Measurements from ENCODE around the gene PICALM.
A peak's percentile ranks its signal among the peaks of the same experiment; 100 is the strongest.
"Not testable (repeated sequence)": the region's sequence is repeated elsewhere in the genome, so short reads cannot be mapped to it uniquely, and the experiment has no call there.

Gene PICALM

DNA sequence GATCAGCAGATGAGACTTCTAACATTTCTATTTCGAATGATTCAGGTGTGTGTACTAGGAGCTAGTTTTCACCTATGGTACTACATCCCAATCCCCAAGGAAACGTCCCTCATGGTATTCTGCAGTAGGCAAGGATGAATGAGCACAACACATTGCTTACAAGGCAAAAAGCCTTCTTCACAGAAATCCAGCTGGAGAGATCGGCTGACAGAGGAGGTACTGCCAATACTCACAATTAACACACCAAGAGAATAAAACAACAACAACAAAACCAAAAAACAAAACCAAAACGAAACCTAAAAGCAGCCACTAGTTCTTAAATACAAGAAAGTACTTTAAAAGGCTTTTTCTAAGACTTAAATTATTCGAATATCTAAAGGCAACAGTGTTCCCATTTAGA, 101.4 kb downstream of the PICALM start:
- ATAC-seq, result no peak

DNA sequence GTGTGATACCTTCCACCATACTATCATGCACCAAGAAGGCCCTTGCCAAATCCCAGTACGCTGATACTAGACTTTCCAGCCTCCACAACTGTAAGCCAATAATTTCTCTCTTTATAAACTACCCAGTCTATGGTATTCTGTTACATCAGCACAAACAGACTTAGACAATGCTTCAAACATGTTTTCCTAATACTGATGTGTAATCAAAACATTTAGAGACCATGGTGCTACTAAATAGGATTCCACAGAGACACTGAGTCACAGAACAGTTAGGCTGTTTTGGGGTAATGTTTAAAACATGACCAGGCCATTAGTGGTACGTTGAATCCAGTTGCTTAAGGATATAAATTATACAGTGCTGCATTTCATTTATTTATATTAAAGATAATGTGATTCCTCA, 103.7 kb downstream of the PICALM start:
- ATAC-seq, result no peak

DNA sequence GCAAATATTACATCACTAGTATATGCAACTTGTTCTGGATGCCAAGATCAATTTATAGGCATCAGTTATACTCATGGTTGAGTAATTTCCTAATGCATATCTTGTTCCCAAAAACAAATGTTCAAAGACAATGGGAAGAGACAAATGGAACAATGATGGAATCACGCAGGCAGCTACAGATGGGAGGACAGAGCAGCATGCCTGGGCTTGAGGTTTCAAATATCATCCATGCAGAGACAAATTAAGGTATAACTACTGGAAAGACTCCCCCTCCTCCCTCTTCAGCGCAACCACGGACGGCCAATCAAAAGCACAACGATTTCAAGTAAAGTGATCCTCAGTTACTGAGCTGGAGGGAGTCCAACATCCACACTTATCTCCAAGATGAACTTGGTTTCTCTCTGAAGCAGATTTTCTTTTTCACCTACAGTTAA, 106.9 kb downstream of the PICALM start:
- ATAC-seq, result no peak

DNA sequence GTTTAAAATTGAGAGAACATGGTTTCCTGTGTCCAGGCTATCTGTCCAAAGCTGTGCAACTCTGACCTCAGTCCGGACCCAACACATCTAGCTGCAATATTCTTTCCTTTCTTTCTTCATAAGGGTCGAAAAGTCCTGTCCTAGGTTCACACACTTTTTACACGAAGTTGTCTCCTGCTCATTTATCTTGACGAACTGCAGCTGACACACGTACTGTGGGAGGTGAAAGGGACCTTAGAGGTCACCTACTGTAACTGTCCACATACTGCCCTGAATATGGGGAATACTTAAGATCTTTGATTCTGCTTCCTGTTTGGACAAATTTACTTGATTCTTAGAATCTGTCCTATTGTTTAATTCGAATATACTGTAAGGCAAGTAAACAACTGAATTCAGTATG, 107.8 kb downstream of the PICALM start:
- no peak for ATAC-seq

DNA sequence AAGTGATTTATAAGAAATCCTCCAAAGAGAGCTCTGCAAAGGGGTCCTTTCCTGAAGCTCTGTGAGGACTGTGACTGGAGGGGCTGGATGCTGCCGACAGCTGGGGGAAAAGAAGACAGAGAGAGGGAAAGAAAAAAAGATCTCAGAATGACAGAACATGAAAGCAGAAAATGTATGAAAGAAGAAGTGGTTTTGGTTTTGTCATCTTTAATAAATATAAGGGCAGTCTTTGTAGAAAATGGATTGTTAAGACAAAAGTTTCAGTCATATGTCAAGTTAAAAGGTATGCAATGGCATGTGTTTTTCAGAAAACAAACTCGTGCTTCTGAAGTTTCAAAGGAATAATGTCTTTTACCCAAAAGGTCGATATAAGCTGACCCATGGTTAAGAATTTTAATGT, 108.2 kb downstream of the PICALM start:
- ATAC-seq, result no peak

DNA sequence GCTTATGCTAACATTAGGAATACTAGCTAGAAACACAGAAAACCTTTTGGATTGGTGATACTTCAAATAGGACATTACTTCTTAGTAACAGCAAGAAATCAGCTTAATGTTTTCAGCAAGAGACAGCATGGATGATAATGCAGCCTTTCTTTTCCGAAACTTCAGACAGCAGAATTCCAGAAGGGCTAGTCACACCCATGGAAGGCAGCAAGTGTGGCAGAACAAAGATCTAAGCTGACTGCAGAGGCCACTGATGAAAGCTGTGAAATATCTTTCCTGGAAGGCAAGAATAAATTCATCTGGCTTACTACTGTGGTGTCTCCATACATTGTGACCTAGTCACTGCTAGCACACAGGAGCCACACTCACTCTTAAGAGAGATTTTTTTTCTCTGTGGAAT, 113.4 kb downstream of the PICALM start:
- no peak for ATAC-seq

DNA sequence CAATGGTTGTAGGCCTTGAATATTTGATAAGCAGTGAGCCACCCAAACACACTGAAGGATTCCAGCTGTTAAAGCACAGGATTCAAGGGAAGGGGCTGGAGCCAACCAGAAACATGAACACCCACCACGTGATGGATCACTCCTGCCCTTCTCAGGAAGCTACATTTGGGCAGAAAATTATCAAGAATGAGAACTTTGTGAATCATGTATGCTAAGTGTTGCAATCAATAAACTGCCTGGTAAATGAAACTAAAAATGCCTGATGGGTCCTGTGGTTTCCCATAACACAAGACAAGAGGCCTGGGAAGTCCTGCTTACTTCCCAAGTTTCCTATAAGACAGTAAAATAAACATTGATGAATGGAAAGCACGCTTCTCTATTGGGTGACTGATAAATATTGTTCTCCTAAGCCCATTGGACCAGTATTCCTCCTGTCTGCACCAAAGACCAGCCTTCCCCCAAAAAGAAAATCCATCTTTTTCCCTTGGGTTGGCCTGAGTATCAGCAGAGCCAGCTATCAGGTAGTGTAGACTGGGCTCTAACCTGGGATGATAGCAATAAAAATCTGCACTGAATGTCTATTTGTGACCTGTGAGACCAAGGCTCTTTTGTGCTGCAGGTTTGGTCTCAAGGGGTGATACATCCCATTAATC, 115.3 kb downstream of the PICALM start:
- no peak for ATAC-seq

DNA sequence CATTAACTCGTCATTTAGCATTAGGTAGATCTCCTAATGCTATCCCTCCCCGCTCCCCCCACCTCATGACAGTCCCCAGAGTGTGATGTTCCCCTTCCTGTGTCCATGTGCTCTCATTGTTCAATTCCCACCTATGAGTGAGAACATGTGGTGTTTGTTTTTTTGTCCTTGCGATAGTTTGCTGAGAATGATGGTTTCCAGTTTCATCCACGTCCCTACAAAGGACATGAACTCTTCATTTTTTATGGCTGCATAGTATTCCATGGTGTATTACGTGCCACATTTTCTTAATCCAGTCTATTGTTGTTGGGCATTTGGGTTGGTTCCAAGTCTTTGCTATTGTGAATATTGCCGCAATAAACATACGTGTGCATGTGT, 116.8 kb downstream of the PICALM start:
- ATAC-seq, result not testable (repeated sequence)

DNA sequence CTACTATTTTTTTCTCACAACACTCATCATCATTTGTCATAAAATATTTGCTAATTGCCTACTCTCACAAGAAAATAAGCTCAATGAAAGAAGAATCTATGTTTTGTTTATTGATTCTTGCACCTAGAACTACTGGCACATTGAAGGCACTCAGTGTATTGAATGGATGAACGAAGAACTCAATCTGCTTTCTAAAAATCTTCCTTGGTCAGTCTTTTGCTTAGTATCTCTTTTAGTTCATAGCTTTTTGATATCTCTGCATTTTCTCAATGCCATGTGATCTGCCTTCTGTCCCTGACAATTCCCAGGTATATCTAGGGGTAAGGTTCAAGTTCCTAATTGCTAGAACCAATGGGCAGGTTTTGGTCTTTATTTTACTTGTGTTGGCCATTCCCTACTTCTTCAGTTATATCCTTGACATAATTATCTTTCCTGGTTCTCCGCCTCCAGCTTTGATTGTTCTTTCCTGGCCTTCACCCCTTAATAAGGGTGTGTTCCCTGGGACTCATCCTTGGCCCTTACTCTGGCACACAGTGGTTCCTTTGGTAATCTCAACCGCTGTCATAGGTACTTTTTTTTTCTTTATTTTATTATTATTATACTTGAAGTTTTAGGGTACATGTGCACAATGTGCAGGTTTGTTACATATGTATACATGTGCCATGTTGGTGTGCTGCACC, 117.3 kb downstream of the PICALM start:
- no peak for ATAC-seq

DNA sequence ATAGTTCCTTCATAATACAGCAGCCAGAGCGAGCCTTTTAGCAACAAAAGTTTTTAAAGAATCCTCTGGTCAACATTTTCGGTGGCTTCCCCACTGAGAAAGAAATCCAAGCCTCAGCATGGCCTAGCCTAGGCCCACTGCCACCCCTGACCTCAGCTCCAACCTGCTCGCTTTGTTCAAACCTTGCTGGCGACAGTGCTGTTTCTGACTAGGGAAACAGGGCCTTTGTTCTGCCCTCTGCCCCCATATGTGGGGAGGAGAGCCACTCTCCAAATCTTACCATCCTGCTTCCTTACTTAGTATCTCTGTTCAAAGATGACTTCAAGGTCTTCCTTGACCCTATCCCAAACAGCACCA, 117.9 kb downstream of the PICALM start:
- no peak for ATAC-seq

DNA sequence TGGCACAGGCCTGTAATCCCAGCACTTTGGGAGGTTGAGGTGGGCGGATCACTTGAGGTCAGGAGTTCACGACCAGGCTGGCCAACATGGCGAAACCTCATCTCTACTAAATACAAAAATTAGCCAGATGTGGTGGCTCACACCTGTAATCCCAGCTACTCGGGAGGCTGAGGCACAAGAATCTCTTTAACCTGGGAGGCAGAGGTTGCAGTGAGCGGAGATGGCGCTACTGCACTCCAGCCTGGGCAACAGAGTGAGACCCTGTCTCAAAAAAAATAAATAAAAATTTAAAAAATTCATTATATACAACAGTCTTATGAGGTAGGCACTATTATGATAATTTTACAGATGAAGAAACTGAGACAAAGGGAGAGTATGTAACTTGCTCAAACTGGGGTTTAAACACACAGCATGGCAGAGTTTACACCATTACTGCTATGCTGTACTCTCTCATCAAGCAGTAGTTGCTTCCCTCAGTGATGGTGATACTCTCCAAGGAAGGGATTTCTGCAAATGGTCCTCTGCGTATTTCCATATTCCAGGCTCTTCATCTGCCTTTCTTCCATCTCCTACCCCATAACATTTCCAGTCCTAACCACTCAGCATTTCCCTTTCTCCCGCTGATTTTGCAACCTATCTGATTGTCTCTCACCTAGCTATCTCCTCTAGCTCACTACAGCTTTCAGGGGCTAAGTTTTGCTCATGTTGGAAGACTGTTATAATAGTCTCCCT, 118.4 kb downstream of the PICALM start:
- no peak for ATAC-seq

DNA sequence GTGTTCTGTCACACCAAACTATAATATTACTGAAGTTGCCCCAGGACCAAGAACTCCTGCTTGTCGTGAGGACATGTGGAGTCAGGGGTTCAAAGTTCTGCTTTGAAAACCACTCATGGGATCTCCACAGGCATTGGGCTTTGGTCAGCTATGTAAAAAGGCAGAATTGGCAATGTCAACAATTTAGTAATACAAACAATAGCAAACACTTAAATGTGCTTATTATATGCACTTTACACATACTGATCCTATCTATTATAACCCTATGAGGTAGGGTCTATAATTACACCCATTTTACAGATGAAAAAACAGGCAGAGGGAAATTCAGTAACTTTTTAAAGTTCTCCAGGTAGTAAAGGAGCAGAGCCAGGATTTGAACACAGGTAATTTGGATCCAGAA, 119.1 kb downstream of the PICALM start:
- no peak for ATAC-seq

DNA sequence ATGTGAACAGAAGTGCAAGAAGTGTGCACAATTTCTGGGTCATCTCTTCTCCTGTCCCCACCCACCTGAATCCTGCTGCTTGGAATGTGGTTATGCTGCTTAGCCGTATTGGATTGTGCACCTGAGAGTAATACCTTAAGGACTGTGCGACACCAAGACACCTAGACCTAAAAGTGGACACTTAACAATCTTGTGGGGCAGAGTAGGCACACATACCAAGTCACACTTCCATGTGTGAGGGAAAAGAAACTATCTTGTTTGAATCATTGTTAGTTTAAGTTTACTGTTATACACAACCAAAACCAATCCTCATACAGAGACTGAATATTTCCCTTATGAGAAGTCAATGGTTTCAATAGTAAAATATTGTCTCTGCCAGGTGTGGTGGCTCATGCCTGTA, 120.0 kb downstream of the PICALM start:
- peak in 1 of 2 donors; percentile 25 for ATAC-seq

DNA sequence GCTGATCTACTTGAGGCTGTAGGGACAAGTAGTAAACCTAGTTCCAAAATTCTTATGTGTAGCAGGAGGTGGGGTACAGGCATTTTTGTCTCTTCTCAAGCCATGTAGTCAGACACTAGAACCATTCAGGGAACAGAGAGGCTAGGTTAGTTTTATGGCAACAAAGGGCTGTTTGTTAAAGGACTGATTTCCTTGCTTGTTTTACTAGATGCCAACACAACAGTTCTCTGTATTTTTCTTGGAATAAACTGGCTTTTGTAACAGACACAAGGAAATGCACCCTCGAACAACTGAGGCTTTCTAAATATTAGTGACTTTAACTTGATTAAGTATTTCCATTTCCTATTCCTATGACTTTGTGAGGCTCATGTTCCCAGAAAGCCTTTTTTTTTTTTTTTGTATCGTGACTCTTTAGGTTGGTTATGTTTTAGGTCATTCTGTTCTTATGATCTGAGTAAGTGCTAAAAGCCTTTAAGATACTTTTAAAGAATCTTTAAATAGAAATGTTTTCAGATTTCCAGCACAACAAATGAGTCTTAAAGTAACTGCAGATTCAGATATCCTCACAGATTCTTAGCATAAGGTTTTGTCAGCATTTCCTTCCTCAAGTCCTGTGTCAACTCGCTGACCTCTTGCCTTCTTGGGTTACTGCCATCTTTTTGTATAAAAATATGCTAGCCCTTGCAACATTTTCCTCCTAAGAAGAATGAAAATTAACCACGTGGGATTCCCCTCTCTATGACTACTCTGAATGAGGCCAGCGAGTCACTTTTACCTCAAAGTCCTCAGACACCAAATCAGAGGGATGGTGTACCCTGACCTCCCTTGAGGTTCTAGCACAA, 121.2 kb downstream of the PICALM start:
- ATAC-seq, result peak; percentile 78 to 86

DNA sequence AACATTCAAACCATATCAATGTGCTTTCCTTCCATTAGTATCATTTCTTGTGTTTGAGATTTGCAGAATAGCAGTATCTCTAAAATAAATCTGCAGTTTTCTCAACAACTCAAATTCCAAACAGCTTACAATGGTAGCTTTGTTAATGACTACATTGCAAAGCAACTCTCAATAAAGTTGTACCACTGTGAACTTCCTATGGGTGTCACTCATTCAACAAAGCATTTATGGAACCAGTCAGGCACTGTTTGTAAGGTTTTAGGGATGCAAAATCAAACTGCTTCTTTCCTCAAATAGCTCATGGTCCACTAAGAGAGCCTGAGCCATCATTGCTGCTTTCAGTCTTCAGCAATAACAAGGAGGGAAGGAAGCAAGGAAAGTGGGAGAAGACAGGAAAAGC, 122.7 kb downstream of the PICALM start:
- ATAC-seq, result no peak

DNA sequence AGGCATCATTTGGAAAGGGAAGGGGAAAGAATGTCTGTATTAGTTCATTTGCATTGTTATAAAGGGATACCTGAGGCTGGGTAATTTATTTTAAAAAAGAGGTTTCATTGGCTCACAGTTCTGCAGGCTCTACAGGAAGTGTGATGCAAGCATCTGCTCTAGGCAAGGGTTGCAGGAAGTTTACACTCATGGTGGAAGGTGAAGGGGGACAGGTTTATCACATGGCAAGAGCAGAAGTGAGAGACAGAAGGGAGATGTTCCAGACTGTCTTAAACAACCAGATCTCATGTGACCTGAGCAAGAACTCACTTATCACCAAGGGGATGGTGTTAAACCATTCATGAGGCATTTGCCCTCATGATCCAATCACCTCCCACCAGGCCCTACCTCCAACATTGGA, 123.1 kb downstream of the PICALM start:
- ATAC-seq, result no peak

DNA sequence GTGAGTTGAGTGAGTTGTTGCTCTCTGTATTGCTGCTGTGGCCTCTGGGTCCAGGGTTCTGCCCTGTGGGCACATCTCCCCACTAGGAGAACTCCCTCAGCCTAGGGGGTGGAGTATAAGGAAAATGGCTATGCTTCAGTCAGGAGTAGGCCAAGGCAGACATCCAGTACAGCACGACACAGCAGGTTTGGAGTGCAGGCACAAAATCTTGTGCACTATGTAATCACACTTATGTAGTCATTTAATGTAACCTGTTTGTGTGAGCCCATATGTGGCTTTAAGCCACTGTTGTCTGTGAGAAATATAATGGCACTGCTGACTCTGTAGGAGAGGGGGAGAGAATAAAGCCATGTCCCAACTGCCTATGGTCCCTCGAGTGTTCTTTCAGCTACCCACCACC, 123.6 kb downstream of the PICALM start:
- ATAC-seq, result no peak

DNA sequence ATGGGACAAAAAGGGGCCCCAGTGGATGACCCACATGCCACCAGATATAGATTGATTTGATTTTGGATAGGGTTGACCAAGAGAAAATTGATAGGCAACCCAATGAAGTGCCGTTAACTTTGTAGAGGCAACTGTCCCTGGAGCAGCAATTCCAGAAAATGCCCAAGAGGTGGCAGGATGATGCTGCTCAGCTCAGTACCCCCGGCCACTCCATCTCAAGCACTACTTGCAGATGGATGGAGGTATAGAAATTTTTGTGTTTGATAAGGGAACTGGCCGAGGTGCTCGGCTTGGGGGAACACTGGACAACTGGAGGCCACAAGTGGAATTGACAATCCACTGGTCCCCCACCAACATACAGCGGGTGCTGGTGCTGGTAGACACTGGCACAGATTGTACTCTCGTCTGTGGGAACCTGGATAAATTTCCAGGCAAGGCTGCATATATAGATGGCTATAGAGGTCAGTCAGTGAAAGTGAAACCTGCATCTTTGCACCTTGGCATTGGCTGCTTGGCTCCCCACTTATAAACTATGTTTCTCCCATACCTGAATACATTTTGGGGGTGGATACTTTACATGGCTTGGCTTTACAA, 127.4 kb downstream of the PICALM start:
- ATAC-seq, result peak in 1 of 2 donors; percentile 30

DNA sequence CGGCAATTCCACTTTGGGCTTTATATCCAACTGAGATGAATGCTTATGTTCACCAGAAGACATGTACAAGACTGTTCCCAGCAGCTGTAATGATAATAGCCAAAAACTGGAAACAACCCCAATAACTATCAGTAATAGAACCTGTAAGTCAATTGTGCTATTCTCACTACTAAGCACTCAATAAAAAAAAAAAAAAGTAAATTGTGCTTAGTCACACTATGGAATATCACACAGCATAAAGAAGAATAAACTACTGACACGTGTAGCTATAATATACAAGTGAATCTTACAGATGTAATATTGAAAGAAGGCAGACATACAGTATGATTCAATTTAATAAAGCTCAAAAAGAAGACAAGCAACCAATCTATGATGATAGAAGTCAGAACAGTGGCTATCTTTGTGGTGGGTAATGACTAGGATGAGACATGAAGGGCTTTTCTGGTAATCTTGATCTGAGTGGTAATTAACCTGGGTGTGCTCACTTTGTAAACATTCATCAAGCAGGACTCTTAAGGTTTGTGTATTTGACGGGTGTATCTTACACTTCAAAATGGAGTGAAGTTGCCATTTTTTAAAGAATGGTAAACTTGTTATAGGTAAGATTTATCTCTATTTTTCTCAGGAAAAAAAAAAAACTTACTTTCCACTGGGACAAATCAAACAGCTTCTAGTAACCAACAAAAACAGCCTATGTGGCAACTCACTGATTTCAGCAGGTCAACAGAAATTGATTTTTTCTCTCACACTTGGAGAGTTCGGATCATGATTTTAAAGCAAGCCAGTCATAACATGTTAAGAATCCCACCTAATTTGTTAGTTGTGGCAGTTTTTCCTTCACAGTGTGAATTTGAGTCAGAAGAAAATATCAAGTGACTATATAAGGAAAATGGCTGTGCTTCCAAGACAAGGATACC, 129.5 kb downstream of the PICALM start:
- peak; percentile 60 to 83 for ATAC-seq

DNA sequence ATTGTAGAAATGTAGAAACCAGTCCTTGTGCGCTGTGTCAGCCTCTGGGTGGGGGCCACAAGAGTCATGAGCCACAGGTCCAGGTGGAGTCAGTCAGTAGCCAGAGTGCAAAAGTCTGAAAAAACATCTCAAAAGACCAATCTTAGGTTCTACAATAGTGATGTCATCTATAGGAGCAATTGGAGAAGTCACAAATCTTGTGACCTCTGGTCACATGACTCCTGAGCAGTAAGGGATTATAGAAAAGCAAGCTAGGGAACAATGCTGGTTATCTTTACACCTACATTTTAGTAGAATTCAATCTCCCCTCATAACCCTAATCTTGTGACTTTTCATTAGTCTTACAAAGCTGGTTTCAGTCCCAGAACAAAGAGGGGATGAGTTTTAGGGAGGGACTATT, 131.0 kb downstream of the PICALM start:
- ATAC-seq, result no peak

DNA sequence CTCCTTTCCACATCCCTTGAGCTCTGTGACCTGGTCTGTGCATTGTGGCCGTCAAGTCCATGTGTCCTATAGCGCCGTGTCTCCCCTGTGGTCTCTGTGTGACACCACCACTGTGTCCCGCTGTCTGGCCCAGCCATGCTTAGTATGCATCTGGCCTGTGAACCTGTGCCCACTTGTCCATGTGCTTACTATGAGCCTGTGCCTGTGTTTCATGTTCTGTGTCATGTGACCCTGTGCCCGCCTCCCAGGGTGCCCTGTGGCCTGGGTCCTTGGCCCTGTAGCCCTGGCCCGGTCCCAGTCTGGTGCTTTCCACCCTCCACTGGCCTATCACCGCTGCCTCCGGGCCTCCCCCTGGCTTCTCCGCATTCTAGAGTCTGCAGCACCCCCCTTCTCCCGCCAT, 133.1 kb downstream of the PICALM start:
- no peak for ATAC-seq
